NCI-H1694 (cell line): ENCODE measurements around the gene HMGA1.
A peak's percentile ranks its signal among the peaks of the same experiment; 100 is the strongest.

Experiments
- DNase-seq: peaks from one replicate; lab custom pipeline; 2025; lab: John Stamatoyannopoulos, UW

Gene HMGA1

GRCh38 chr6:34223956-34224940 is 12.4 kb upstream of the HMGA1 start:
- DNase-seq, result peak; percentile 70

GRCh38 chr6:34225551-34225950 is 11.1 kb upstream of the HMGA1 start:
- DNase-seq, result no peak

- no peak for DNase-seq
Measured at GRCh38 chr6:34226066-34226465, 10.6 kb upstream of the HMGA1 start.

GRCh38 chr6:34226731-34227586 is 9.7 kb upstream of the HMGA1 start:
- no peak for DNase-seq

- no peak for DNase-seq
Measured at GRCh38 chr6:34227761-34228421, 8.8 kb upstream of the HMGA1 start.

GRCh38 chr6:34229877-34230276 is 6.8 kb upstream of the HMGA1 start:
- DNase-seq, result no peak

GRCh38 chr6:34230653-34231371 is 5.9 kb upstream of the HMGA1 start:
- DNase-seq, result no peak

GRCh38 chr6:34231566-34232336 is 4.9 kb upstream of the HMGA1 start:
- DNase-seq, result no peak

- DNase-seq, result no peak
Measured at GRCh38 chr6:34232901-34233300, 3.8 kb upstream of the HMGA1 start.

- no peak for DNase-seq
Measured at GRCh38 chr6:34233867-34234266, 2.8 kb upstream of the HMGA1 start.

GRCh38 chr6:34234667-34235306 is 1.9 kb upstream of the HMGA1 start:
- DNase-seq, result no peak

- DNase-seq, result no peak
Measured at GRCh38 chr6:34235307-34236130, 1.2 kb upstream of the HMGA1 start.

- DNase-seq, result no peak
Measured at GRCh38 chr6:34236131-34236442, 586 bp upstream of the HMGA1 start.

GRCh38 chr6:34237316-34237721 is 646 bp downstream of the HMGA1 start:
- no peak for DNase-seq

GRCh38 chr6:34237722-34238584 is 1.3 kb downstream of the HMGA1 start:
- no peak for DNase-seq

- DNase-seq, result no peak
Measured at GRCh38 chr6:34238585-34239499, 2.2 kb downstream of the HMGA1 start.

- DNase-seq, result no peak
Measured at GRCh38 chr6:34239500-34239825, 2.8 kb downstream of the HMGA1 start.

- DNase-seq, result no peak
Measured at GRCh38 chr6:34239893-34240292, 3.2 kb downstream of the HMGA1 start.
